HUDEP-2 (cell line): ENCODE data around the gene LYRM9.
"Not testable (repeated sequence)": the region's sequence is repeated elsewhere in the genome, so short reads cannot be mapped to it uniquely, and the experiment has no call there.

Experiments used
- DNase-seq, 76 experiments: peaks; one replicate each; lab custom pipeline; 2025; ENCODE audit not compliant: unreplicated experiment in 76 of 76; lab: John Stamatoyannopoulos, UW

LYRM9 gene

DNA sequence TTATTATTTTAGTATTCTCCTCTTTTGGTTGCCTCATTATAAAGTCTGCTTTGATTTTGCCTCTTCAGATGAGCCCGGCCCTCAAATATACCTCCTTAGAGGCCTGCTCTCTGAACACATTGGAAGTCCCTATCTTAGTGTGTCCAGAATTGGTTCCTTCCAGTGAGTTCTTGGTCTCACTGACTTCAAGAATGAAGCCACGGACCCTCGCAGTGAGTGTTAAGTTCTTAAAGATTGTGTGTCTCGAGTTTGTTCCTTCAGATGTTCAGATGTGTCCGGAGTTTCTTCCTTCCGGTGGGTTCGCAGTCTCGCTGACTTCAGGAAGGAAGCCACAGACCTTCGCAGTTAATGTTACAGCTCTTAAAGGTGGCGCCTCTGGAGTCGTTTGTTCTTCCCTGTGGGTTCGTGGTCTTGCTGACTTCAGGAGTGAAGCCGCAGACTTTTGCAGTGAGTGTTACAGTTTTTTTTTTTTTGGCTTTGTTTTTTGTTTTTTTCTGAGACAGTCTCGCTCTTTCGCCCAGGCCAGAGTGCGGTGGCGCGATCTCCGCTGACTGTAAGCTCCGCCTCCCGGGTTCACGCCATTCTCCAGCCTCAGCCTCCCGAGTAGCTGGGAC is 47.0 kb downstream of the LYRM9 start:
- no peak for DNase-seq

GRCh38 chr17:27845264-27846041 is 47.7 kb downstream of the LYRM9 start:
- DNase-seq = no peak

- DNase-seq = no peak
Observed at GRCh38 chr17:27840688-27841087, 52.5 kb downstream of the LYRM9 start.

DNA sequence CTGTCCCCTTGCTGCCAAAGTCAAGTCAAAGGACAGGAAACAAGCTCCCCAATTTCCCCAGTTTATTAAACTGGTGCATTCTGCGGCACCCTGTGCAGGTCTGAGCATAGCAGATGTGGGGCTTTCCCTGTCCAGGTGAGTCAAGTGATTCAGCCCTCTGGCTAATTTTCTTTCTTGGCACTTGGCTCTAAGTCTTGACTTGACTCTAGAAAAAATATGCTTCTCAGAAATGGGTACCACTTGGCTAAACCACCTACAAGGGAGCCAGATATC is 52.8 kb downstream of the LYRM9 start:
- DNase-seq = not testable (repeated sequence)

GRCh38 chr17:27839571-27840405 is 53.4 kb downstream of the LYRM9 start:
- not testable (repeated sequence) for DNase-seq

GRCh38 chr17:27838607-27839006 is 54.6 kb downstream of the LYRM9 start:
- DNase-seq = not testable (repeated sequence)

DNA sequence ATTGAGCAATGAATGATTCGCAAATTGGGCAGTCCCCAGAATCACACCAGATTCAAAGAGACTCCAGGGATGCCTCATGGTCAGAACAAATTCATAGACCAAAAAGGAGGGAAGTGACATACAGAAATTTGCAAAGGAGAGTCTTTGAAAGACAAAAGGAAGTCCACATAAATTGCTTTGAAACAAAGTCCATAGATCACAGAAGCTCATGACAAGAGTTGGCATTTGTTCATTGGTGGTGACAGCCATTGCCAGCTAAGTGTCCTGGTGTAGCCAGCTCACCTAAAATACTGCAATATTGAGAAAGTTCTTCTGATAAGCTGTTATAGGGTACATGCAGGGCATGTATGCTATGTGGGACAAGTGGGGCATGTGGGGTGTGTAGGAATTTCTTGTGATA is 55.4 kb downstream of the LYRM9 start:
- not testable (repeated sequence) for DNase-seq

- DNase-seq = no peak
Observed at GRCh38 chr17:27836651-27837050, 56.5 kb downstream of the LYRM9 start.

- no peak for DNase-seq
Observed at GRCh38 chr17:27834571-27834970, 58.6 kb downstream of the LYRM9 start.

DNA sequence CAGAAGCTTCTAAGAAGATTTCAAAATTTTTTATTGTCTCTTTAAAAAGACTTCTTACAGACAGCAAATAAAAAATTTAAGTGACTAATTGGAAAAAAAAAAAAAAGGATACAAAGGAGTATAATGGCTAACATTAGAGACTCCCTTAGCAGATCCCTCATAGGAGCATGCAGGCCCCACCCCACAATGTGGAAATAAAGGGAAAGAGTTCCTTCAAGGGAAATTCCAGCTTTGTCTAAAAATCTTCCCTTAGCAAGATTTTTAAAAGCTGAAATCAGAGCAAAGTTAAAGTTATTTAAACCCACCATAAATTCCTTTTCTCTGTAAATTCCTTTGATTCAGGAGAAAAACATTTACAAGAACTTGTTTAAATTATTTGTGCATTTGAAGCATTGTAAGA is 60.3 kb downstream of the LYRM9 start:
- no peak for DNase-seq

- not testable (repeated sequence) for DNase-seq
Observed at GRCh38 chr17:27829888-27830287, 63.3 kb downstream of the LYRM9 start.

DNA sequence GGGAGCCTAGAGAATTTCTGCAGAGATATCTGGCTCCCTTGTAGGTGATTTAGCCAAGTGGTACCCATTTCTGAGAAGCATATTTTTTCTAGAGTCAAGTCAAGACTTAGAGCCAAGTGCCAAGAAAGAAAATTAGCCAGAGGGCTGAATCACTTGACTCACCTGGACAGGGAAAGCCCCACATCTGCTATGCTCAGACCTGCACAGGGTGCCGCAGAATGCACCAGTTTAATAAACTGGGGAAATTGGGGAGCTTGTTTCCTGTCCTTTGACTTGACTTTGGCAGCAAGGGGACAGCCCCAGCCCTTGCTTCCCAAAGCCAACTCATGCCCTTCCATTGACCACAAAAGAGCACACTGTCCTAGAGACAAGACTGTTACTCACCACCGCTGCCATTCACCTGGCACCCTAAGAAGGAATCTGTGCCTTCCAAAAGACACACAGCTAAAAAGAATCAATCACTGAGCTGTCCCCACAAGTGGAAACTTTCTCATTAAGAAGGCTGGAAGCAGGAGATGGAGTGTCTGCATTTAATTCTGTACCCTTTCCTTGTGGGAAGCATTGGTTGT is 63.9 kb downstream of the LYRM9 start:
- DNase-seq = not testable (repeated sequence)
